SK-N-SH (cell line): ENCODE data around the gene UHMK1.

Experiments
- CTCF ChIP-seq: fragments of 200-600 bp; sonication (generic); IDR thresholded peaks from 2 replicates; pipeline ENCODE4 v1.6.1; 2017; ENCODE audit warnings: antibody characterized with exemption, mild to moderate bottlenecking, moderate library complexity
- POLR2AphosphoS5 ChIP-seq: IDR thresholded peaks from 2 replicates; pipeline ENCODE4 v1.6.1; 2012; ENCODE audit warnings: low read depth, low read length
- RAD21 ChIP-seq: IDR thresholded peaks from 2 replicates; pipeline ENCODE4 v1.6.1; 2012; ENCODE audit warnings: mild to moderate bottlenecking, low read length
- TEAD4 ChIP-seq: IDR thresholded peaks from 2 replicates; pipeline ENCODE4 v1.4.0; 2012; ENCODE audit warnings: mild to moderate bottlenecking, borderline replicate concordance; ENCODE audit not compliant: insufficient read depth
- ZBTB33 ChIP-seq: IDR thresholded peaks from 2 replicates; pipeline ENCODE4 v1.4.0; 2012; ENCODE audit warnings: low read depth, borderline replicate concordance

- no peak for TF ChIP-seq ZBTB33
- TF ChIP-seq TEAD4, result no peak
- TF ChIP-seq POLR2AphosphoS5, result no peak
- no peak for TF ChIP-seq RAD21
- TF ChIP-seq CTCF, result no peak
Observed at GRCh38 chr1:162566870-162567269, 69.3 kb downstream of the UHMK1 start.
